Activated CD8-positive, alpha-beta memory T cell treated with anti-CD3 and anti-CD28 coated beads for 48 hours (primary cell): ENCODE measurements around the gene TMEM250.
A peak's percentile ranks its signal among the peaks of the same experiment; 100 is the strongest.

Experiments
- DNase-seq, 3 experiments: peaks; one replicate each; pipeline ENCODE4 v3.0.0-alpha.2; 2020; ENCODE audit warnings: low read depth in 2 of 3, low spot score in 2 of 3

Gene TMEM250

GRCh38 chr9:136133191-136133958 lies 14.7 kb upstream of the TMEM250 start:
- no peak for DNase-seq

GRCh38 chr9:136132512-136133050 lies 13.9 kb upstream of the TMEM250 start:
- no peak for DNase-seq

DNA sequence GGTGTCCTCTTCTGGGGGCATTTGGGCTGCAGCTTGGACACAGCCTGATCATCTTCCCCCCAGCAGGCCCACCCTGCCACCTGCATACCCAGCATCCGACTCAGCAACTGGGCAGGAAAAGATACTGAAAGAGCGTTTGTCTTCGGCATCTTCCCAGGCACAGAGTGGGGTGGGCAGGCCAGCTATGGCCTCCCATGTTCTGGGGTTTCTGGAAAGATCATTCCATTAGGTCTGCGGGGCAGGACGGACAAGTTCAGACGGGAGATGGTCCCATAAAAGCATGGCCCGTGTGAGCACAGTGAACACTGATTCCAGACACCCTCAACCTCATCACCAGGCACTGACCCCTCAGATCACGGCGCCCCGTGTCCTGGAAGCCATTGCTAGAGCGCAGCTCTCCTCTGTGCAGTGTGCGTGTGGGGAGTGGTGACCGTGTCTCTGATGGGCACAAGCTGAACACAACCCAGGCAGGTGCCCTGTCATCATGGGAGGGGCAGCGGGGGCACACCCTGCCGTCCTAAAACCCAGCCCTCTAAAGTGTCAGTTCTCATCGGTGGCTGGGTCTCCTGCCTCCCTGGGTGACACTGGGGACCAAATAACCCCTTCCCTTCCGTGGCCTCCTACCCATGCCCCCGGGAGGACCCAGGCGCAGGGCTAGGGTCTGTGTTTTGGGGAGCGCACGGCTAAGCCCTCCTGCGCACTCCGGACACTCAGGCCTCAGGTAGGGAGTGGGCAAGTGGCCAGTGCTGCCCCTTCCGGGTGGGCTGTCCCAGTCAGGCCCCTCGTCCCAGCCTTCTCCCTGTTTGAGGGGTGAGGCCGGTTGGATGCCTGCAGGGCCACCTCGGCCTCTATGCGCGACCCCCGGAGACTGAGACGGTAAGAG lies 13.2 kb upstream of the TMEM250 start:
- no peak for DNase-seq

DNA sequence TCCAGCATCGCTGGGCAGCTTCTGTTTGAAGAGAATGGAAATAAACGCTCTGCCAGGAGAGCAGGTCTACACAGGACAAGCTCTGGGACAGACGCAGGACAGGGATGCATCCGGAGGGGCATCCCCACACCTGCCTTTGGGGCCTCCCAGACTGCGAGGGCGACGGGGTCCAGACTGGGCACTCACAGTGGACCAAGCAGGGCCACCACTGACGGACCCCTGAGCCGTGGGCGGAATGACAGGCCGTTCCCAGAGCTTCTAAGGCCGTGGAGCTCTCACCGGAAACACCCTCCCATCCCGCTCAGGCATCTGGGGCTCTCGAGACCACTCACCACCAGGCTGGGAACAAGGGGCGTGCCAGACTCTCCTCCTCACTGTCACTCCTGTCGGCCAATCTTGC lies 10.5 kb upstream of the TMEM250 start:
- no peak for DNase-seq

DNA sequence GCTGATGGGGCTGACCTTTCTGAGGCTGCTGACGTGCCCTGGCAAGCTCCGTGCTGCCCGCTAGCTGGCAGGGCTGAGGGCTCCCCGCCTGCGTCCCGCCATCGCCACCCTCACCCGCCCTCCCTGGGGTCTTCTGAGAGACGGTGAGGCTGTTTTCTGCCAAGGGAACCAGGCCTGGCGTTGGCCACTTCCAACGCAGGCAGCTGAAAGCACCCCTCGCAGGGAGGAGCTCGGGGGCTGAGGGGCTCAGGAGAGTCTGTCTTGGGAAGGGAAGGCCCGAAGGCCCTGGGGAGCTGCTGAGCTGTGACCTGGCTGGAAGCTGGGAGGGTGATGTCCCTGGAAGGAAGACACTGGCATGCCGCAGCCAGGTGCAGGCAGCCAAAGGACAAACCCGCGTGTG lies 9.8 kb upstream of the TMEM250 start:
- no peak for DNase-seq

- DNase-seq: no peak
Measured at GRCh38 chr9:136127313-136127712, 8.6 kb upstream of the TMEM250 start.

GRCh38 chr9:136124976-136125692 lies 6.5 kb upstream of the TMEM250 start:
- DNase-seq: no peak

DNA sequence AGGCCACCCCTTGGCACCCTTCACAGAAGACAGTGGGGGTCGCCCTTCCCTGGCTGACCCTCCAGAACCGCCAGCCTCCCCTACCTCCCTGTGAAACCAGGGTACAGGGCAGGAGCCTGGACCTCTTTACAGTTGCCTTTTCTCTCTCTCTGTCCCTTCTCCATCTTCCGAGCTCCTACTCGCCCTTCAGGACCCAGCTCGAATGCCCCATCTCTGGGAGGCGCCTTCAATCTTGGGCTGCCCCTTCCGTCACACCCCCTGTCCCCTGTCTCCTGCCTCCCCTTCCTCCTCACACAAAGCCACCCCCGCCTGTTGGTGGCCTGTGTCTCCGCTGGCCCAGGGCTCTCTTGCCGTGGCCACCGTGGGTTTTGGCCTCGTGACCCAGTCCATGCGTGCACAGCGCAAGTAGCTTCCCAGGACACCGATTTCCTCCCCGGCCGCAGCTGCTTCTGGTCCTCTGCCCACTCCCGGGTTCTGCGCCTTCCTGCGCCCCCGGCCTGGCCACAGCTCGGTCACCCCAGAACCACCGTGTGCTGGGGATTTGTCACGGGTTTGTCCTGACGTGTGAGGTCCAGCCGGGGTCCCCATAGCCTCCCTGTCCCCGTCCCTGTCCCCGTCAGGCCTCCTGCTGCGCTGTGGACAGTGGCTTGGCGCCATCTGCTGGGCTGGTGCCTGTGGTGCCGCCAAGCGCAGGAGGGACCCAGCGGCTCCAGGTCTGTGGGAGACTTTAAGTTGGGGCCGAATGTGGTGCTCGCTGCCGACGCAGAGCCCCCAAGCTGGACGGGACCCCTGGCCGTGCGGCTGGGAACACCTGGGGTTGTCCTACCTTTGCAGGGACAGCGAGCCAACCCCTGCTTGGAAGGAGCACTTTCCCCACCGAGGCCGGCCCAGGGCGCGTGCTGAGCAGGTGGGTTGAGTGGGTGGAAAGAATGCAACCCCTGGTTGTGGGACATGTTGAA lies 4.0 kb upstream of the TMEM250 start:
- peak in 1 of 3 experiments; percentile 49 for DNase-seq

GRCh38 chr9:136121801-136122200 lies 3.1 kb upstream of the TMEM250 start:
- no peak for DNase-seq

DNA sequence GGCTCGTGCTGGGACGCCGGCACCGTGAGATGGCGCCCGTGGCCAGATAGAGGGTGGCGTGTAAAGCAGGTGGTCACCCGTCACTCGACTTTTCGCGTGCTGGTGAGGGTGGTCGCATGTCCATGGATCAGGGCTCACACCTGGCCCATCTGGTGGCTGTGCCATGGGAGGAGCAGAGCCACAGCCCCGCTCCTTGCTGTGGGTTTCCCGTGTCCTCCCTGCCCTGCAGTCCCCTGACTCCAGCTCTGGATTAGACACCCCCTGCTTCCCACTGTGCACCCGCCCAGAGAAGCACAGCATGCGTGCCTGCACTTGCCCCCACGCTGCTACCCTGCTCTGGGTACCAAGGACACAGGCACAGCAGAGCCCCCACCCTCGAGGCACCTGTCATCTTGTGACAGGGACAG lies 1.8 kb upstream of the TMEM250 start:
- no peak for DNase-seq

DNA sequence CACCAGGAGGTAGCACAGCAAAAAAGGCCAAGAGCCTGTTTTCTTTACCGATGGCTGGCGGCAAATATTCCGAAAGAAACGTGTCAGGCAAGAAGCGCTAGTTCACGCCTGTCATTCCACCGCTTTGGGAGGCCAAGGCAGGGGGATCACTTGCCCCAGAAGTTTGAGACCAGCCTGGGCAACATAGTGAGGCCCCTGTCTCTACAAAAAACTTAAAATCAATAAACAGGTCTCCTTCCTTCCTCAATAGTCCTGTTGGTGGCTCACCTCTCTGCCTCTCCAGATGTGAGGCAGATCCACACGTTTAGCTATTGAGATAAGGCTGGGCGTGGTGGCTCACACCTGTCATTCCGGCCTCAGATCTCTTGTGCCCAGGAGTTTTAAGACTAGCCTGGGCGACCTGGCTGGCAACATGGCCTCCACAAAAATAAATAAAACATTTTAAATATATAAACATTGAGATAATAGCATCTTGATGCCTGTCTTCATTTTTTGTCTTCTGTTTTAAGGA lies 1.3 kb upstream of the TMEM250 start:
- no peak for DNase-seq

DNA sequence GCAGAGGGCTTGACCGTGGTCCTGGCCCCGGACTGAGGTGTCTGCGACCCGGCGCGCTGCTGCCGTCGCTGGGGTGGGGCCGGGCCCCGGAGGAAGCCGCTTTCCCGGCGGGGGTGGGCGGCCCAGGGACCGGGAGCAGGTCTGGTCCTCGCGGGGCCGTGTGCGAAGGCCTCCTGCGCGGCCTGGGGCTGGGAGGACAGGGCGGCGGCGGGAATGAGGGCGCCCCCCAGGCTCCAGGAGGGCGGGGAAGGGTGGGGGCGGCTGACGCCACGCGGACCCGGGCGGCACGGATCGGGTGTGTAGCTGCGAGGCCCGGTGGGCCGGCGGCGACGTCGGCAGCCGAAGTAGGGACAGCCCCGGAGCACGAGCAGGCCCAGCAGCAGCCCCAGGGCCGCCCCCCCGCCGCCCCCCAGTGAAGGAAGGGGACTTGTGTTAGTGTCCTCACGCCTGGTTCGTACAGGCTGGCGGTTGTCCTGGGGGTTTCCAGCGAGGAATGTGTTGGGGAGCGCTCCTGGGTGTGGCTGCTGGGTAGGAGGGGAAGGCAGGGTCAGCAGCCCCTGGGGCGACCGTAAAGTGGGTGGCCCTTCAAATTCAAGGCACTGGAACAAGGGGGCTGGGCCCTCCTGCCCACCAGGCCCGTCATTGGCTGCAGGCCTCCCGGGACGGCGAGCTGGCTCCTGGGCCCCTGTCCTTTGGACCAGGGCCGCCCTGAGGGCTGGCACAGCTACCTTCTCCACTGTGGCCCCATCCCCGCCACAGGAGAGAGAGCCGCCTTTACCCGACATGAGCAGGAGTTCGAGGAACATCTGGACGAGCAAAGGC lies 597 bp upstream of the TMEM250 start:
- DNase-seq: no peak

GRCh38 chr9:136117916-136118319 lies 757 bp downstream of the TMEM250 start:
- no peak for DNase-seq

DNA sequence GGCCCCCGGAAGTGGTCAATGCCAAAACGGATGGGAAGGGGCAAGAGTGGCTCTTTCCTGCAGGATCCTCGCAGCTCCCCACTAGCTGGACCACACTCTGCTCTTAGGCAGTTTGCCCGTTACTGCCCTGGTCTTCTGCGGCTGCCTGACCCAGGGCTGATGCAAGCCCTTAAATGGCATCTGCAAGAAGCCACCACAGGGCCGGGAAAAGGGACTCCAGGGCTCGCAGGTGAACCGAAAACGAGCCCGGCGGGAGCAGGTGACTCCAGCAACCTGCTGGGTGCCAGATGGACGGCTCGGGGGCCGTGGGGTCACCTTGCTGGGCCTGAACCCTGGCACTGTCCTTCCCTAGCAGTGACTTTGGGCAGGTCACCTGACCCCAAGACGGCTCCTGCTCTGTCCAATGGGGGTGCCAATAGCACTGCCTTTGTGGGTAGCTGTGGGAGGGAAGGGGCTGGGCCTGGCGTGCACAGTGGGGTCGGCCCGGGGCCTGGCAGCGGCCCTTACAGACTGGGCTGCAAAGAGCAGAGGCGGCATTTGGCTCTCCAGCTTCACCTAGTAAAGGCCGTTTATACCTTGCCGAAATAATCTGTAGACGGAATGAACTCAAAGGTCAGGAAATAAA lies 1.3 kb downstream of the TMEM250 start:
- DNase-seq: no peak

- no peak for DNase-seq
Measured at GRCh38 chr9:136116360-136117098, 2.1 kb downstream of the TMEM250 start.

DNA sequence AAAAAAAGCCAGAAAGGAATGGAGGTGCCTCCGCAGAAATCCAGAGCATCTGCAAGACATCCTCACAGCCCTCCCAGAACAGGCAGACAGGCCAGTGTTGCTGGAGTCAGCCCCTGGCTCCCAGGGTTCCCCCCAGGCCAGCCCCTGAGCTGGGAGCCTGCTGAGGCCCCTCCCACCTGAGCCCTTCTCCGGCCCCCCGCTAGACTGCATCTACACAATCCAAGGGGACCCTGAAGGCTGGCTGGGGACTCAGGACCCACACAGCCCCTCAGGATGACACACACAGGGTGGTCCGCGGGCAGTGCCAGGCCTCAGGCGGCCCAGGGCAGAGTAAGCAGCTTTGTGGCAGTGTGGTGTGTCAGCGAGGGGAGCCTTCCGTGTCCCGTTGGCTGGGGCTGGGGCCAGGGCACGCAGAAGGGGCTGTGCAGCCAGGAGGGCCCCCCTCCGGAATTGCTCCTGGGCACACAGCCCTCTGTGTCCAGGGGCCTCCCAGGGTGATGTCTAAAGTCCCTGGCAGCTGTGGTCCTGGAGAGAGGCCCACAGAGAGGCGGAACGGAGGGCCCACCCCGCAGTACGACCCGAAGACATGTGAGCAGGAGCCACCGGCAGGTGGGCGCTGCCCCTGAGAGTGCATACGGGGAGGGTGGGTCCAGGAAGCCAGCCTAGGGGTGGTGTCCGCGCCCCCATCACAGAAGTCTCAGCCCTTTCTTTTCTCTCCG lies 2.9 kb downstream of the TMEM250 start:
- no peak for DNase-seq

DNA sequence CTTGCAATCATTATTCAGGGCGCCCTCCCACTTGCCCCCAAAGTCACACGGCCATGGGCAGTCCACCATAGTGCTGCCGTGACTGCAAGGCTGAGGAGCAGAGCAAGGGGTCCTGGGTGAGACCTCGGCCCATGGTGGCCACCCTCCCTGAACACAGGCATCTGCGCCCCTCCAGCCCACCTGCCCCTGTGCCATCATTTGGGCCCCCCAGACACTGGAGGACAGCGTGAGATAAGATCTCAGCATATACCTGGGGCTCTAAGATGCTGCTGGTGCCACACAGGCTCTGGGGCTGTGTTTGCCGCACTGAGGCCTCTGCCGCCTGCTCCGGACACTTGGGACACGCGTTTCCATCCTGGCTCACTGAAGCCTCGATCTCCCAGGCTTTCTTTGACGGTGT lies 3.5 kb downstream of the TMEM250 start:
- no peak for DNase-seq
